Astrocyte of the spinal cord (primary cell): ENCODE data around the gene SLC6A5.

Experiments used
- DNase-seq: peaks from one replicate; pipeline ENCODE4 v3.0.0; 2011; ENCODE audit warnings: low read depth, low spot score
- H3K4me3 ChIP-seq: 2 replicates; pipeline ENCODE4 v1.5.1; 2011; ENCODE audit warnings: low read depth, mild to moderate bottlenecking, low read length, moderate library complexity
- CTCF ChIP-seq: IDR thresholded peaks from 2 replicates; pipeline ENCODE4 v1.5.1; 2012; ENCODE audit warnings: low read depth, mild to moderate bottlenecking, low read length, inconsistent platforms
- in situ Hi-C: cut with HindIII; loops from 2 replicates; pipeline ENCODE4 v1.10.0; 2017; ENCODE audit warnings: low sequenced_read_pairs

Gene SLC6A5

GRCh38 chr11:20671856-20672546 lies 72.6 kb downstream of the SLC6A5 start:
- in situ Hi-C loops, result no loop called here
- DNase-seq, result peak; percentile 1
- TF ChIP-seq CTCF, result peak; percentile 20
- no peak overlapping the region for H3K4me3 ChIP-seq

DNA sequence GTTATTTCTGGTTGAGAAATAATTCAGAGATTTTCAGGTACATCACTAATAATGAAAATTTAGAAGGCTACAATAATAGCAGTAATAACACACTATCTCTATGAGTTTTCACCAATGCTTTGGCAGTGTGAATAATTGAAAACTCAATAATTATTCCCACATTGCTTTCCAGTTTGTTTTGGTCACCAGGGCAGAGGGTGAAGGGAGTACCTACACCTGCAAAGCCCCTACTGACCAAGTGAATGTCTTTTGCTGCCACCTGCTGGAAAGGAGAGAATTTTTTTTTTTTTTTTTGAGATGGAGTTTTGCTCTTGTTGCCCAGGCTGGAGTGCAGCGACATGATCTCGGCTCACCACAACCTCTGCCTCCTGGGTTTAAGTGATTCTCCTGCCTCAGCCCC lies 73.2 kb downstream of the SLC6A5 start:
- in situ Hi-C loops, result no loop called here

GRCh38 chr11:20676658-20677057 lies 77.2 kb downstream of the SLC6A5 start:
- in situ Hi-C loops, result no loop called here
- TF ChIP-seq CTCF, result no peak
- no peak overlapping the region for H3K4me3 ChIP-seq
- no peak for DNase-seq

More for the DNA sequence above, 73.2 kb downstream of the SLC6A5 start:
- no peak overlapping the region for H3K4me3 ChIP-seq
- no peak for DNase-seq
- peak; percentile 31 for TF ChIP-seq CTCF

- H3K4me3 ChIP-seq, result no peak overlapping the region
- no peak for DNase-seq
- in situ Hi-C loops, result no loop called here
- TF ChIP-seq CTCF, result no peak
Measured at GRCh38 chr11:20688761-20689160, 89.4 kb downstream of the SLC6A5 start.

- H3K4me3 ChIP-seq, result no peak overlapping the region
- no peak for DNase-seq
- in situ Hi-C loops, result no loop called here
- no peak for TF ChIP-seq CTCF
Measured at GRCh38 chr11:20707876-20708275, 108.5 kb downstream of the SLC6A5 start.
